HEK293T (cell line): ENCODE data around the gene CAMK1G.
A peak's percentile ranks its signal among the peaks of the same experiment; 100 is the strongest.

Experiments
- CTCF ChIA-PET: fragments of 350-600 bp; formaldehyde crosslinking; extraction: SDS; loops from one replicate; lab custom pipeline; 2021; ENCODE audit warnings: antibody characterized with exemption, inconsistent platforms; lab: Yijun Ruan, JAX
- POLR2A ChIA-PET: fragments of 350-600 bp; formaldehyde crosslinking; extraction: SDS; loops from one replicate; lab custom pipeline; 2020; ENCODE audit warnings: antibody characterized with exemption, inconsistent platforms; lab: Yijun Ruan, JAX
- DNase-seq: peaks from one replicate; pipeline ENCODE4 v3.0.0; 2012; ENCODE audit warnings: mixed read lengths; ENCODE audit errors: extremely low spot score
- ARNT ChIP-seq: fragments of 450-650 bp; IDR thresholded peaks from 2 replicates; pipeline ENCODE4 v1.6.1; 2017; ENCODE audit warnings: mild to moderate bottlenecking
- BHLHE40 ChIP-seq: fragments of 450-650 bp; IDR thresholded peaks from 2 replicates; pipeline ENCODE4 v1.6.1; 2016; ENCODE audit warnings: mild to moderate bottlenecking, moderate library complexity, borderline replicate concordance
- CTBP1 ChIP-seq: fragments of 450-650 bp; IDR thresholded peaks from 2 replicates; pipeline ENCODE4 v1.6.1; 2016; ENCODE audit warnings: borderline replicate concordance
- ELF4 ChIP-seq: fragments of 450-650 bp; IDR thresholded peaks from 2 replicates; pipeline ENCODE4 v1.6.1; 2017; ENCODE audit warnings: antibody characterized with exemption
- FOXA1 ChIP-seq: fragments of 450-650 bp; IDR thresholded peaks from 2 replicates; pipeline ENCODE4 v1.6.1; 2016; ENCODE audit warnings: mild to moderate bottlenecking
- FOXK2 ChIP-seq: fragments of 450-650 bp; IDR thresholded peaks from 2 replicates; pipeline ENCODE4 v1.6.1; 2016; ENCODE audit warnings: mild to moderate bottlenecking
- FOXM1 ChIP-seq: fragments of 450-650 bp; IDR thresholded peaks from 2 replicates; pipeline ENCODE4 v1.6.1; 2017; ENCODE audit warnings: mild to moderate bottlenecking, borderline replicate concordance
- HDGF ChIP-seq: fragments of 450-650 bp; IDR thresholded peaks from 2 replicates; pipeline ENCODE4 v1.6.1; 2017; ENCODE audit warnings: antibody characterized with exemption, borderline replicate concordance
- L3MBTL2 ChIP-seq: fragments of 450-650 bp; conservative IDR thresholded peaks from 2 replicates; pipeline ENCODE4 v1.6.1; 2016; ENCODE audit warnings: mild to moderate bottlenecking
- LEF1 ChIP-seq: fragments of 450-650 bp; IDR thresholded peaks from 2 replicates; pipeline ENCODE4 v1.6.1; 2017; ENCODE audit warnings: mild to moderate bottlenecking, borderline replicate concordance
- NFRKB ChIP-seq: fragments of 450-650 bp; IDR thresholded peaks from 2 replicates; pipeline ENCODE4 v1.6.1; 2016; ENCODE audit warnings: mild to moderate bottlenecking, moderate library complexity
- SP1 ChIP-seq: fragments of 450-650 bp; IDR thresholded peaks from 2 replicates; pipeline ENCODE4 v1.6.1; 2017
- SUZ12 ChIP-seq: fragments of 450-650 bp; IDR thresholded peaks from 2 replicates; pipeline ENCODE4 v1.6.1; 2016; ENCODE audit warnings: mild to moderate bottlenecking
- TARDBP ChIP-seq: fragments of 450-650 bp; IDR thresholded peaks from 2 replicates; pipeline ENCODE4 v1.6.1; 2016
- ZNF384 ChIP-seq: fragments of 450-650 bp; IDR thresholded peaks from 2 replicates; pipeline ENCODE4 v1.6.1; 2016
- TF ChIP-seq, protein P1 (sequence below): fragments of 450-650 bp; IDR thresholded peaks from 2 replicates; pipeline ENCODE4 v1.6.1; 2016

The CAMK1G gene

DNA sequence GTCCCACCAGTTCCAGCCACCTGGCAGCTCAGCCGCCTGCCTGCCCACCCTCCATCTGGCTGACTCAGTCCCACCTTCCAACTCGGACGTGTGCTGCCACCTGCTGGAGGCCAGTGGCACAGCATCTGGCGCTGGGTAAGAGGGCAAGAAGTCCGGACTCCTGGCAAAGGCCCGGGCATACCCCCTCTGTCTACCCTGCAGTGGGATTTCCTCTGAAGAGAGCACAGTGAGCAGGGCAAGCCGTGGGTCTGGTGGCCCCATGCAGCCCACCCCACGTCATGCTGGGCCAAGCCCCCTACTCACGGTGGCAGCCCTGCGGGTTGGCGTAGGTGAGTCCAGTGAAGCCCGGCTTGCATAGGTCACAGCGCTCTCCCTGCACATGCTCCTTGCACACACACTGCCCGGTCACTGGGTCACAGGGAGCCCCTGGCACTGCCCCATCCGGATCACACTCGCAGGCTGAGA, 44.2 kb downstream of the CAMK1G start:
- POLR2A ChIA-PET, result interaction anchor here (0.9 kb wide), 1 partner anchor 45 kb away, joined by 3 read pairs; the partner anchor contains the start of gene CAMK1G
- TF ChIP-seq L3MBTL2 (no peak), BHLHE40 (no peak), CTBP1 (no peak), FOXM1 (no peak), NFRKB (no peak), TARDBP (no peak), FOXA1 (no peak), ARNT (no peak), HDGF (no peak), ELF4 (no peak), LEF1 (no peak), ZNF384 (no peak), FOXK2 (no peak), SP1 (no peak), SUZ12 (no peak)
- TF ChIP-seq, protein P1, sequence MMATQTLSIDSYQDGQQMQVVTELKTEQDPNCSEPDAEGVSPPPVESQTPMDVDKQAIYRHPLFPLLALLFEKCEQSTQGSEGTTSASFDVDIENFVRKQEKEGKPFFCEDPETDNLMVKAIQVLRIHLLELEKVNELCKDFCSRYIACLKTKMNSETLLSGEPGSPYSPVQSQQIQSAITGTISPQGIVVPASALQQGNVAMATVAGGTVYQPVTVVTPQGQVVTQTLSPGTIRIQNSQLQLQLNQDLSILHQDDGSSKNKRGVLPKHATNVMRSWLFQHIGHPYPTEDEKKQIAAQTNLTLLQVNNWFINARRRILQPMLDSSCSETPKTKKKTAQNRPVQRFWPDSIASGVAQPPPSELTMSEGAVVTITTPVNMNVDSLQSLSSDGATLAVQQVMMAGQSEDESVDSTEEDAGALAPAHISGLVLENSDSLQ, result no peak

DNA sequence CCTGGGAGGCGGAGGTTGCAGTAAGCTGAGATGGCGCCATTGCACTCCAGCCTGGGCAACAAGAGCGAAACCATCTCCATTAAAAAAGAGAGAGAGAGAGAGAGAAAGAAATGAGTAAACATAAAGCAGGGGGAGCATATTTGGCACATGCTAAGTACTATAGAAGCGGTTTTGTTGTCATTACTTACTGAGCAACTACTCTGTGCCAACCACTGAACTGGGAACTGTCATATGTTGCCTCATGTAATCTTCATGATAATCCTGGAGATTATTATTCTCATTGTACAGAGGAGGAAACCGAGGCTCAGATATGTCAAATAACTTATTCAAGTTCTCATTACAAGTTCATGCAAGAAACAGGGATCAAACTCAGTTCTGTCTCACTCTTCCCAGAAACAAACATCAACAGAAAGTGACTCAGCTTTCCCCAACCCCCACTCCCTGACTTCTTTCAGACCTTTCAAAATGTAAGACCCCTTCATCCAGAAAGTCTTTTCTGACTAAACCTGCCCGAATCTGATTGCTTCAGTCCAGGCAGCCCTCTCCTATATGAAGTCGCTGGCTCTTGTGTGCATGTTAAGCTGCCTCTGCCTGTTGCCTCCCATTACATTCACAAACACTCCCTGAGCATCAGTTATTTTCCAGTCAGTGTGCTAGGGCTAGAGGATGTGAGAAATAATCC, 45.2 kb downstream of the CAMK1G start:
- ChIA-PET POLR2A (no interaction called here), CTCF (interaction anchor here (0.7 to 1.1 kb wide), 2 partner anchors 14 to 52 kb away, joined by 3 to 5 read pairs; no protein-coding TSS in a partner anchor)
- no peak for TF ChIP-seq ARNT
- DNase-seq, result no peak

More for the DNA sequence above, 44.2 kb downstream of the CAMK1G start:
- CTCF ChIA-PET, result interaction anchor here (0.6 to 1.1 kb wide), 16 partner anchors 9 to 663 kb away, joined by 3 to 6 read pairs (median 4); partner anchors contain the start of gene G0S2
- peak; percentile 89 for DNase-seq

DNA sequence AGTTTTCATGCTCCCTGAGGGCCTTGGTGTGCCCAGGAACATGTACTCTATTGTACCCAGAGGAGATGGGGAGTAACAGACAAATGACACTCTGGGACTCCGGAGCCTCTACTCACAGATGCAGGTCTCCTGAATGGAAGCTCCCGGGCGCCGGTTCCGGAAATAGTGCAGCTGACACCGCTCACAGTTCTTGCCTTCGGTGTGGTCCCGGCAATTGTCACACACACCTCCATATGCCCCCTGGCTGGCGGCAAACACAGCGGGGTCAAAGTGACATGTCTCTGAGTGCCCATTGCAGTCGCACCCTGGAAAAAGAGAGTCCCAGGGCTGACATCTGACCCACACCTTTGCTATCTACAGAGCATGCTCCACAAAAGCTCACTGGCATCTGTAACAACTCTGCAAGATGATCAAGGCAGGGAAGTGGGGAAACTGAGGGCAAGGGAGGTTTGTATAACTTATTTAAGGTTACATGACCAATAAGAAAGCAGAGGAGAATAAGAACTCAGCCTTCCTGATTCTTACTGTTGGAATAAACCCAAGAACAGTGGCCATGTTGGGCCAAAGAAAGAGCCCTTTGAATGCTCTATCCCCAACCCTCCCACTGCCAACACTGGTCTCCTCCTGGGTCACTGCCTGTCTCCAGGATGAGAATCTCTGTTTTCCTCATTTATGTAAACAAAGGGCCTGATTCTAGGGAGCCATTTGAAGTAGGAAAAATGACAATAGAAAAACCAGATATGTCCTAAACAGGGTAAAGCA, 46.3 kb downstream of the CAMK1G start:
- ChIA-PET CTCF (interaction anchor here (0.7 to 1.2 kb wide), 5 partner anchors 13 to 55 kb away, joined by 3 to 5 read pairs (median 3); no protein-coding TSS in a partner anchor), POLR2A (no interaction called here)
- DNase-seq, result no peak
- TF ChIP-seq FOXM1, result no peak
- no peak for TF ChIP-seq ZNF384
- no peak for TF ChIP-seq ELF4
- TF ChIP-seq ARNT, result no peak
- TF ChIP-seq L3MBTL2, result no peak
- TF ChIP-seq TARDBP, result no peak
- no peak for TF ChIP-seq FOXK2
- no peak for TF ChIP-seq SUZ12
- no peak for TF ChIP-seq NFRKB
- TF ChIP-seq, protein P1, result no peak
- TF ChIP-seq HDGF, result no peak
- TF ChIP-seq CTBP1, result no peak
- no peak for TF ChIP-seq LEF1
- TF ChIP-seq SP1, result no peak
- no peak for TF ChIP-seq FOXA1
- TF ChIP-seq BHLHE40, result no peak

DNA sequence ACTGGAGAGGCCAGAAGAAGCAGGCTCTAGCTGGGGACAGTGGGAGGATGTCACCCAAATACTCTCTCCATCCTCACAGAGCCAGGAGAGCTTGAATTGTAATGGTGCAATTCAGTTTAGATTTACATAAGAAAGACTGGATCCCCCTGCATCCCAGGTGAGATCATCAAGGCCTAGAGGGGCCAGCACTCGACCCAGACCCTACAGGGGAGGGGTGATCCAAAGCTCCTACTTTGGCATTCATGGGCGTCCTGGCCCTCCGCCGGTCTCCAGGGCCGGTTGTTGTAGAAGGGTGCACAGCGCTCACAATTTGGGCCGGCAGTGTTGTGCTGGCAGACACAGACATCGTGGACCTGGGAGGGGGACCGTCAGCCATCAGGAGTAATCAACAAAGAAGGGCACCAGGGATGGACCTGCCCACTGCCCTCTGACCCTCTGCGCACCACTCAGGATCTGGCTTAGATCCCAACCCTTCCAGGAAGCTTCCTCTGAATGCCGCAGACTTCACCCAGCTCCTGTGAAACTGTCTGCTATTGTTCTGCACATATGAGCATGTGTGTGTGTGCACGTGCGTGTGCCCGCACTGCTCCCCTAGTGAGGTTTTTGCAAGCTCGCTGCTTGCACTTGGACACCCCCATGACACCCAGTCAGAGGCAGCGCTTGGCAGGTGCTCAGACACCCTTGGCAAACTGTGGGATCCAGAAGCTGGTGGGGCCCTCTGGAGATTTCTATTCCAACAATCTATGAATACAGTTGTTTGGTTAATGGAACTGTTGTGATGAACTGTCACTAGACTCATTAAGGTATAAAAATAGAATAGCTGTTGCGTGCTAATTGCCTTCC, 47.1 kb downstream of the CAMK1G start:
- ChIA-PET CTCF (interaction anchor here (1.0 to 1.2 kb wide), 2 partner anchors 40 to 56 kb away, joined by 3 read pairs; no protein-coding TSS in a partner anchor), POLR2A (no interaction called here)
- DNase-seq, result no peak
- no peak for TF ChIP-seq TARDBP
- TF ChIP-seq FOXA1, result no peak
- no peak for TF ChIP-seq FOXM1
- TF ChIP-seq ARNT, result no peak
- no peak for TF ChIP-seq ZNF384
- no peak for TF ChIP-seq BHLHE40
- no peak for TF ChIP-seq NFRKB
- TF ChIP-seq SP1, result no peak
- TF ChIP-seq CTBP1, result no peak
- no peak for TF ChIP-seq LEF1
- TF ChIP-seq ELF4, result no peak
- TF ChIP-seq SUZ12, result no peak
- TF ChIP-seq L3MBTL2, result no peak
- TF ChIP-seq, protein P1, result no peak
- TF ChIP-seq HDGF, result no peak
- no peak for TF ChIP-seq FOXK2

DNA sequence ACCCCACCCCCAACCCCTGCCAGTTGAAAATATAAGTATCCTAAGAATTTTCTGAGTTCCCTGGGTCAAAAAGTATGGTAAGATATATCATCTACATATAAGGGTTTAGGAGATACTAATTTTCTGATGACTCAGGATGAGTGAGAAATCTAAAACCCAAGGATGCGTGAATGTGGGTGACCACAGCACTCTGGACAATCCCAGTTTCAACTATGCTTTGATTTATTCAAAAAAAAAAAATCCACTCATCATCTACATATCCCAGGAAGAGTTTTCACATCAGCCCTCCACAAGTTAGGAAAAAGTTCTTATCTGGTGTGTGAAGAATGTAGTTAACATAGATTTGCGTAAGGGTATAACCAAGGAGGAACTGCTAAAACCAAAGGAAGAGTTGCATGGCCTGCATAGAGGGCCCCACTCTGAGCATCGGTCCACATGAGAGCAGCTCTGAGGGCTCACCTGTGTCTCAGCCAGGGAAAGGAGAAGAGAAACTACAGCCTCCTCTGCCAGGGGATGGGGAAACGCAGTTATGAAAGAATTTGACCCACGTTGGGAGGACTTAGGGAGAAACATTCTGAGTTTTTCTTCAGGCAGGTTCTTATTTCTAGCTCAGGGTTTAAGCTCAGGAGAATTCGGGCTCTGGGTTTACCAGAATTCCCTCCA, 50.0 kb downstream of the CAMK1G start:
- no peak for TF ChIP-seq BHLHE40
- no peak for TF ChIP-seq NFRKB
- TF ChIP-seq L3MBTL2, result no peak
- no peak for TF ChIP-seq ZNF384
- no peak for TF ChIP-seq FOXA1
- TF ChIP-seq ARNT, result no peak
- TF ChIP-seq ELF4, result no peak
- no peak for TF ChIP-seq CTBP1
- TF ChIP-seq, protein P1, result no peak
- no peak for TF ChIP-seq SUZ12
- no peak for TF ChIP-seq FOXK2
- CTCF ChIA-PET, result no interaction called here
- POLR2A ChIA-PET, result no interaction called here
- no peak for DNase-seq
